ENCODE data around the gene FGFR2. TPM values are rescaled to one million over a fixed set of nuclear protein-coding genes. Genes with fewer than 3 reads are reported as not detected.

FGFR2 gene
- total RNA-seq, 6 donors from 2014 or later = 36.7 to 83.7 (median 64.1) TPM

DNA sequence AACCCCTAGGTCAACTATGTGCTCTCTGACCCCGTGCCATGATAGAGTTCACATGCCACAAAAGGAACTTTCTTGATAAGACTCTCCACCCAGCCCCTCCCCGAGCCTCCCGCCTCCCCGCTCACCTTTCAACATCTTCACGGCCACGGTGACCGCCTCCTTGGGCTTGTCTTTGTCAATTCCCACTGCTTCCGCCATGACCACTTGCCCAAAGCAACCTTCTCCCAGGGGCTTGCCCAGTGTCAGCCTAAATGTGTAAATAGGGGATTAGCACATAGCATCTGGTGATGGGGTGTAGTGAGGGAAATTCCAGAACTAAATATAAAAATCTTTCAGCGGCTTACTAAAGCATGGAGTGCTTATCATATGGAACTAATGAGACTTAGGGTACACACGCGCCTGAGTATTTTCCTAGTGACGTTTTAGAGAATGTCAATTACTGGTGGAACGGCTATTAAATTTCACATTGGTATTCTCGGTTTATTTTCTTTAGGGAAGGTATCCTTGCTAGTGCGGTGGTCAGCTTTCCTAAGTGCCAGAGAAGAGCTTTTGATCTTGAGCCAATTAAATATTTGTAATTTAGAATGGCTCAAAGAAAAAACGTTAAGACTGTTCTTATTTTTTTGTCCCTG is 97.4 kb downstream of the FGFR2 start:
- no peaks in the 10 kb centered on the region for H3K9me3 ChIP-seq
- 62 to 63% methylated on average over 16 of the region's 16 CpGs for WGBS, 2 donors
- no peak overlapping the region for H3K27ac ChIP-seq
- ATAC-seq (ENCODE audit: low FRiP score in 2 of 2) (no peak), DNase-seq (no peak)
- no peaks in the 10 kb centered on the region for H3K27me3 ChIP-seq
- H3K4me1 ChIP-seq = peaks cover 0 to 5% (median 0%) of the 10 kb centered on the region in 4 donors
- no peak for TF ChIP-seq EP300 (IDR thresholded peaks at IDR 0.05)
- TF ChIP-seq, protein P1, sequence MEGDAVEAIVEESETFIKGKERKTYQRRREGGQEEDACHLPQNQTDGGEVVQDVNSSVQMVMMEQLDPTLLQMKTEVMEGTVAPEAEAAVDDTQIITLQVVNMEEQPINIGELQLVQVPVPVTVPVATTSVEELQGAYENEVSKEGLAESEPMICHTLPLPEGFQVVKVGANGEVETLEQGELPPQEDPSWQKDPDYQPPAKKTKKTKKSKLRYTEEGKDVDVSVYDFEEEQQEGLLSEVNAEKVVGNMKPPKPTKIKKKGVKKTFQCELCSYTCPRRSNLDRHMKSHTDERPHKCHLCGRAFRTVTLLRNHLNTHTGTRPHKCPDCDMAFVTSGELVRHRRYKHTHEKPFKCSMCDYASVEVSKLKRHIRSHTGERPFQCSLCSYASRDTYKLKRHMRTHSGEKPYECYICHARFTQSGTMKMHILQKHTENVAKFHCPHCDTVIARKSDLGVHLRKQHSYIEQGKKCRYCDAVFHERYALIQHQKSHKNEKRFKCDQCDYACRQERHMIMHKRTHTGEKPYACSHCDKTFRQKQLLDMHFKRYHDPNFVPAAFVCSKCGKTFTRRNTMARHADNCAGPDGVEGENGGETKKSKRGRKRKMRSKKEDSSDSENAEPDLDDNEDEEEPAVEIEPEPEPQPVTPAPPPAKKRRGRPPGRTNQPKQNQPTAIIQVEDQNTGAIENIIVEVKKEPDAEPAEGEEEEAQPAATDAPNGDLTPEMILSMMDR (IDR thresholded peaks at IDR 0.05) = no peak
- TF ChIP-seq POLR2AphosphoS5 (IDR thresholded peaks at IDR 0.05) = no peak
- TF ChIP-seq POLR2A (IDR thresholded peaks at IDR 0.05) = no peak
- H3K4me3 ChIP-seq = no peak overlapping the region
- peaks cover 0 to 3% (median 0%) of the 10 kb centered on the region in 4 donors for H3K36me3 ChIP-seq

DNA sequence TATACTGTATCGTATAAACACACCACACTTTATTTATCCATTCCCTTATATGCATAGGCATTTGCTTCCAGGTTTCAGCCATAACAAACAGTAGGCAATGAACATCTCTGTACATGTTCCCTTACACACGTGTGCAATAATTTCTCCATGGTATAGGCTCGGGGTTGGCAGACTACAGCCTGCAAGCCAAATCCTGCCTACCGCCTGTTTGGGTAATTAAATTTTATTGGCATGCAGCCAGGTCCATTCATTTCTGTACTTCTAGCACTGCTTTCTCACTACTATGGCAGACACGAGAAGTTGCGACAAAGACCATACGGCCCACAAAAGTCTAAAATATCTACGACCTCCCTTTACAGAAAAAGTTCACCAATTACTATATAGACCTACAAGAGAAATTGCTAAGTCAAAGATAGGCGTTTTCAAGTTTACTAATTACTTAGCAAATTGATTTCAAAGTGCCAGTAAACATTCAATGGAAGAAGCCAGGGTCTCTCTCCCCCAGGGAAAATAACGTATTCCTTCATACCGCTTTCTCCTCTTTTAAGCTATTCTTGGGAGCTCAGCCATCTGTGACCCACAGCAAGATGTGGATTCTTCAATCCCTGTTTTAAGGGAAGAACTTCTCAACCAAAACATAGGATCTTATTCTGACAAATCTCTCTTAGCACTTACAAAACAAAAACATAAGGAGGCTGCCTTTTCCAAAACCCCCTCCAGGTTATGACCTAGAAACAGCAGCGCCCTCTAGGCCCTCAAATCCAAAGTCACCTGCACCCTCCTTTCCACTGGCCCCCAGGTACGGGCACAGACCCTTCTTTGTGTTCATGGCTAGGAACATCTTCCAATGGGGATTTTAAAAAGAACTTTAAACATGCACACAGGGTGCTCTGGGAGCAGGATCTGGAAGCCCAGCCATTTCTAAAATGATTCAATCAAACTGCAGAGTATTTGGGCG is 100.5 kb downstream of the FGFR2 start:
- peaks cover 0 to 5% (median 0%) of the 10 kb centered on the region in 4 donors for H3K4me1 ChIP-seq
- H3K27me3 ChIP-seq = no peaks in the 10 kb centered on the region
- H3K36me3 ChIP-seq = no peaks in the 10 kb centered on the region
- DNase-seq (no peak), ATAC-seq (ENCODE audit: low FRiP score in 2 of 2) (no peak)
- no peaks in the 10 kb centered on the region for H3K9me3 ChIP-seq
- WGBS, 2 donors = 80% methylated on average over 14 of the region's 14 CpGs
- H3K4me3 ChIP-seq = no peak overlapping the region
- TF ChIP-seq, protein P1 (IDR thresholded peaks at IDR 0.05) = no peak
- TF ChIP-seq EP300 (IDR thresholded peaks at IDR 0.05) (no peak), POLR2A (IDR thresholded peaks at IDR 0.05) (no peak), POLR2AphosphoS5 (IDR thresholded peaks at IDR 0.05) (no peak)
- H3K27ac ChIP-seq = no peak overlapping the region

DNA sequence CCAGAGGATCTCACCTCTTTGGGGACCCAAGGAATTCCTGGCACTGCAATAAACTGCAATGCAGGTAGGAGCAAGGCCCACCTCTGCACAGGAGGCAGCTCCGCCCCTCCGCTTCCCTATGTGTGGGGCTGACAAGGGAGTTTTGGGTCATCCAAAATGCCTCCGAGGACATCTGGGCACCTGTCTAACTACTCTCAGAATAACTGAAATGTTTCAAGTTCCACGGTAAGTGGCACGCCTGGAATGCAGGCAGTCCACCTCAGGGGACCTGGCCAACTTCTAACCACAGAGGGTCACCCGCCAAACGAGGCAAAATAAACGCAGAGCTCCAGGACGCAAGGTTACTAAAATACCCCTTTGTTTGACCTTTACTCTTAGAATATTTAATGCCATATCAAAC is 102.5 kb downstream of the FGFR2 start:
- Histone ChIP-seq H3K36me3 (no peaks in the 10 kb centered on the region), H3K27me3 (no peaks in the 10 kb centered on the region), H3K4me1 (peaks cover 0 to 5% (median 0%) of the 10 kb centered on the region in 4 donors), H3K27ac (peak overlapping the region in 1 of 4 donors; percentile 37), H3K9me3 (no peaks in the 10 kb centered on the region), H3K4me3 (no peak overlapping the region)
- ATAC-seq (ENCODE audit: low FRiP score in 2 of 2) (peak in 1 of 2 donors; percentile 68), DNase-seq (peak in 1 of 2 donors; percentile 44)
- TF ChIP-seq POLR2AphosphoS5 (IDR thresholded peaks at IDR 0.05) (no peak), EP300 (IDR thresholded peaks at IDR 0.05) (no peak), POLR2A (IDR thresholded peaks at IDR 0.05) (no peak)
- TF ChIP-seq, protein P1 (IDR thresholded peaks at IDR 0.05) = no peak
- WGBS, 2 donors = 59 to 65% methylated on average over 9 of the region's 9 CpGs

DNA sequence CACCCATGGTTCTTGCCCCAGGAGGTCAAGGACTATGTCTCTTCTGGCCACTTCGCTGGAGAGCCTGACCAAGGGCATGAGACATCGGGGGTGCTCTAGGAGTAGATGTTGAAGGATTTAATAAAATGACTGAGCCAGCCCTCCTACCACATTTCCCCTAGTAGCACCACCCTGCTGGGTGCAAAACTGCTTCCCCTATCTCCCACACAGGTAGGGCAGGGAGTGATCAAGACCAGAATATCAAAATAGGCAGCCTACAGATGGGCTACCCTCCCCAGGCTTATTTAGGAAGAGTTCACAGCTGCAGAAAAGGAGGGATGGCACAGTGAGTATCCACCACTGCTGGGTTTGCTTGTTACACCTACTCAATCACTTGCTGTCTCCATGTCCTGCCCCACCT is 103.9 kb downstream of the FGFR2 start:
- H3K9me3 ChIP-seq = no peaks in the 10 kb centered on the region
- 60 to 63% methylated on average over 2 of the region's 2 CpGs for WGBS, 2 donors
- H3K27ac ChIP-seq = no peak overlapping the region
- ATAC-seq (ENCODE audit: low FRiP score in 2 of 2) (no peak), DNase-seq (no peak)
- no peaks in the 10 kb centered on the region for H3K27me3 ChIP-seq
- H3K4me3 ChIP-seq = no peak overlapping the region
- H3K4me1 ChIP-seq = peaks cover 0 to 5% (median 0%) of the 10 kb centered on the region in 4 donors
- no peaks in the 10 kb centered on the region for H3K36me3 ChIP-seq
- TF ChIP-seq EP300 (IDR thresholded peaks at IDR 0.05) (no peak), POLR2A (IDR thresholded peaks at IDR 0.05) (no peak), POLR2AphosphoS5 (IDR thresholded peaks at IDR 0.05) (no peak)
- TF ChIP-seq, protein P1 (IDR thresholded peaks at IDR 0.05) = no peak
